Neural cell (in vitro differentiated cells): ENCODE data around the gene SMTN.
"Not testable (repeated sequence)": the region's sequence is repeated elsewhere in the genome, so short reads cannot be mapped to it uniquely, and the experiment has no call there.

Experiments used
- EP300 ChIP-seq: fragments of 450-650 bp; conservative IDR thresholded peaks from 2 replicates; pipeline ENCODE4 v1.6.1; 2014; ENCODE audit warnings: antibody characterized with exemption, mild to moderate bottlenecking, moderate library complexity; ENCODE audit not compliant: poor library complexity, severe bottlenecking
- EZH2 ChIP-seq: fragments of 200-600, 300-800 bp; shearing (Covaris generic), sonication (generic); IDR thresholded peaks from 2 replicates; pipeline ENCODE4 v1.6.1; 2014; ENCODE audit warnings: antibody characterized with exemption, low read length, borderline replicate concordance, mild to moderate bottlenecking; ENCODE audit not compliant: insufficient read depth, poor library complexity, severe bottlenecking
- MXI1 ChIP-seq: fragments of 450-650 bp; conservative IDR thresholded peaks from 2 replicates; pipeline ENCODE4 v1.6.1; 2014; ENCODE audit warnings: antibody characterized with exemption, mild to moderate bottlenecking; ENCODE audit not compliant: poor library complexity, severe bottlenecking
- POLR2AphosphoS5 ChIP-seq: IDR thresholded peaks from 2 replicates; pipeline ENCODE4 v1.6.1; 2012
- RAD21 ChIP-seq: fragments of 450-650 bp; conservative IDR thresholded peaks from 2 replicates; pipeline ENCODE4 v1.6.1; 2014; ENCODE audit warnings: antibody characterized with exemption, mild to moderate bottlenecking, moderate library complexity
- REST ChIP-seq: IDR thresholded peaks from 2 replicates; pipeline ENCODE4 v1.6.1; 2012; ENCODE audit warnings: borderline replicate concordance
- SMC3 ChIP-seq: fragments of 450-650 bp; conservative IDR thresholded peaks from 2 replicates; pipeline ENCODE4 v1.6.1; 2014; ENCODE audit warnings: antibody characterized with exemption, mild to moderate bottlenecking, moderate library complexity; ENCODE audit not compliant: poor library complexity
- TAF1 ChIP-seq: IDR thresholded peaks from 2 replicates; pipeline ENCODE4 v1.6.1; 2012; ENCODE audit warnings: low read depth
- TF ChIP-seq, protein P1 (sequence below): fragments of 450-650 bp; IDR thresholded peaks from 2 replicates; pipeline ENCODE4 v1.5.1; 2014; ENCODE audit warnings: antibody characterized with exemption, mild to moderate bottlenecking, moderate library complexity; ENCODE audit not compliant: poor library complexity, severe bottlenecking

DNA sequence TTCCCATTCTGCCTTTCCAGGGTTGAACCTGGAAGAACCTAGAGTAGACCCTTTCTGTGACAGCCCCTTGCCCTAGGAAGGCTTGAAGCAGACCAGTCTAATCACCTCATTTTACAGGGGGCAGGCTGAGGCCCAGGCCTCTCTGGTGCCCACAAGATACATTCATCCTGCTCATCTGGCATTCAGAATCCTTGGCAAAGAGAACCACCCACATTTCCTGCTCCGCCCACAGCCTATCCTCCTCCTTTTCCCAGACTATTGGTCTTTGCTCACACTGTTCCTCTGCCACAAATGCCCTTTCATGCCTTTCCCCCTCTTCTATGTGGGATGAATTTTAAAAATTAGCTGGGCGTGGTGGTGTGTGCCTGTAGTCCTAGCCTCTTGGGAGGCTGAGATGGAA, 2.7 kb upstream of the SMTN start:
- TF ChIP-seq SMC3, TAF1, EP300, MXI1, POLR2AphosphoS5, REST, RAD21, EZH2: not testable (repeated sequence)
- TF ChIP-seq, protein P1, sequence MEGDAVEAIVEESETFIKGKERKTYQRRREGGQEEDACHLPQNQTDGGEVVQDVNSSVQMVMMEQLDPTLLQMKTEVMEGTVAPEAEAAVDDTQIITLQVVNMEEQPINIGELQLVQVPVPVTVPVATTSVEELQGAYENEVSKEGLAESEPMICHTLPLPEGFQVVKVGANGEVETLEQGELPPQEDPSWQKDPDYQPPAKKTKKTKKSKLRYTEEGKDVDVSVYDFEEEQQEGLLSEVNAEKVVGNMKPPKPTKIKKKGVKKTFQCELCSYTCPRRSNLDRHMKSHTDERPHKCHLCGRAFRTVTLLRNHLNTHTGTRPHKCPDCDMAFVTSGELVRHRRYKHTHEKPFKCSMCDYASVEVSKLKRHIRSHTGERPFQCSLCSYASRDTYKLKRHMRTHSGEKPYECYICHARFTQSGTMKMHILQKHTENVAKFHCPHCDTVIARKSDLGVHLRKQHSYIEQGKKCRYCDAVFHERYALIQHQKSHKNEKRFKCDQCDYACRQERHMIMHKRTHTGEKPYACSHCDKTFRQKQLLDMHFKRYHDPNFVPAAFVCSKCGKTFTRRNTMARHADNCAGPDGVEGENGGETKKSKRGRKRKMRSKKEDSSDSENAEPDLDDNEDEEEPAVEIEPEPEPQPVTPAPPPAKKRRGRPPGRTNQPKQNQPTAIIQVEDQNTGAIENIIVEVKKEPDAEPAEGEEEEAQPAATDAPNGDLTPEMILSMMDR = not testable (repeated sequence)
